NCI-H748 treated with DMSO at 0.1 percent for 48 hours (cell line): ENCODE data around the gene PDE5A.
"Not testable (repeated sequence)": the region's sequence is repeated elsewhere in the genome, so short reads cannot be mapped to it uniquely, and the experiment has no call there.

Experiments
- DNase-seq: peaks from one replicate; lab custom pipeline; 2025; lab: John Stamatoyannopoulos, UW

Gene PDE5A

DNA sequence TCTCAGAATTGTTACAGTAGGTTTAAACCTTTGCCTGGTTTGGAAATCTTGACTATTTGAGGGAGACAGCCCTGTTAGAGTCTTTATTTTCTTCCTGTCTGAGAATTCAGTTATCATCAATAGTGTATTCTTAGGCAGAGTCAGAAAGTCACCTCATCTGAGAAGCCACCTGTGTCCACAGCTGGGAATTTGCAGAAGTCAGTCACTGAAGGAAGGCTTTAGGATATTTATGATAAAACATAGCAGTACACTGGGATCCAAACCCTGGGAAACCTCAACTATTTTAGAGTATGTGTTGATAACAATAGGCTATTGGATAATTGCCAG, 157.9 kb downstream of the PDE5A start:
- not testable (repeated sequence) for DNase-seq

DNA sequence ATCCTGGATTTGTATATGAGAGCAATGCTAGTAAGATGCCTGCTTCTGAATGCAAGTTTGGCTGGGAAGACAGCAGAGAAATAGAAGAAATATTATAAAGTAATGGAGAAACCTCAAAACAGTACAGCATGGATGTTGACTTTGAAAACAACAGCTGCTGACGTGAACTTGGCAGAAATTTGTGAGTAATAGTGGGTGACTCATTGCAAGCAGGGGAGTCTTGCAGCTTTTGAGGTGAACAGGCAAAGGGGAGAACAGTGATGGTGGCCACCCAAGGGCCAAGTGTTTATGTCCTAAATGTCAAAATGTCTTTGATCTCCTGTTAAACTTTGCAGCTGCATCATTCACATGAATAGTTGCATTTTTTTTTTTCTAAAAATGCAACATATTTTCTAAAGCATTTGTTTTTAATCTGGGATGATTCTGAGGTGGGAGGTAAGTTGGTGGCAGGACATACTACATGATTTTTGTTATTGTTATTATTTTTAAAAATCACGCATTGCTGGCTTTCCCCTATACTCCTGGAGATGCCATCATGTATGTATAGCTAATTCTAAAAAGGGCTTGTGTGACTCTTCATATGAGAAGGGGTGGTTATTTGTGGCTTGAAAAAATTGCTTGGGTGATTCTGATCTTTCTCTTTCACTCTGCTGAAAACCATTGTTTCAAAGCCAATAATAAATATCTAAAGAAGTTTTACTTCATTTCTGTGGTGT, 158.4 kb downstream of the PDE5A start:
- DNase-seq = not testable (repeated sequence)

DNA sequence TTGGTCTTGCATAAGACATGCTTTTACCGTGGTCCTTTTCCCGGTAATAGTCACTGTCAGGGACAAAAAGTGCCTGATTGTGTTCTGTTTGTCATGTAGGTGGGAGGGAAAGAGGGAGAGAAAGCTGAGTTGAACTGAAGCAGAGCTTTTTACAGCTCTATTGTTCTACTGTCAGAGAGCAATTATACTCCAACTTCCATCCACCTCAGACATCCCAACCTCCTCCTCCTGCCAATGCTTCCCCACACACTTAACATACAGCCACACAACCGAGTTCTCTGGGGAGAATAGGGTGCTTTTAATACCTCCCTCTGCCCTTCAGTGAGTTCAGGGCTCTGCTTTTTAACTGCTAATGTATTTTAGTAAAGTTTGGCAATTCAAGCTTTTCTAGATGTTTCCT, 159.6 kb downstream of the PDE5A start:
- DNase-seq = not testable (repeated sequence)

DNA sequence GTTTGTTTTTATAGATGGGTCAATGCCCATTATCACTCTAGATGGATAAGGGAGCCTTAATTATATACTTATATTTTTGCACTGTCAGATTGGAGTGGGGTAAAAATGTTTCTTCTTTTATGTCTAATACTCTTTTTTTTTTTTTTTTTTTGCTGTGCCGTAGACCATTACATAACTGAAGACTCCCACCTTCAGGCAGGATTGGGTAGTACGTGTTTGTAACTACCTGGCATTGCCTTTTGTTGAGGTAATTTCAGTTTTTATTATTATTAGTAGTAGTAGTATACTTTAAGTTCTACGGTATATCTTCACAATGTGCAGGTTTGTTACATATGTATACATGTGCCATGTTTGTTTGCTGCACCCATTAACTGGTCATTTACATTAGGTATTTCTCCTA, 165.9 kb downstream of the PDE5A start:
- not testable (repeated sequence) for DNase-seq

DNA sequence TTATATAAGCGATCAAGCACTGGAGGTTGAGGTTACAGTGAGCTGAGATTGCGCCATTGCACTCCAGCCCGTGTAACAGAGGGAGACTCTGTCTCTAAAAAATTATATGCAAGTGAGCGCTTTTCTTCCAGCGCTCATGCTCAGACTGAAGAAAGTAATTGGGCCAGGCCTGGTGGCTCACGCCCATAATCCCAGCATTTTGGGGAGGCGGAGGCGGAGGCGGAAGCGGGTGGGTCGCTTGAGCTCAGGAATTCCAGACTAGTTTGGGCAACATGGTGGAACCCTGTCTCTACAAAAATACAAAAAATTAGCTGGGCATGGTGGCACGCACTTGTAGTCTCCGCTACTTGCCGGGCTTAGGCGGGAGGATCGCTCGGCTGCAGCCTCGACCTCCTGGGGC, 172.9 kb downstream of the PDE5A start:
- DNase-seq = not testable (repeated sequence)

DNA sequence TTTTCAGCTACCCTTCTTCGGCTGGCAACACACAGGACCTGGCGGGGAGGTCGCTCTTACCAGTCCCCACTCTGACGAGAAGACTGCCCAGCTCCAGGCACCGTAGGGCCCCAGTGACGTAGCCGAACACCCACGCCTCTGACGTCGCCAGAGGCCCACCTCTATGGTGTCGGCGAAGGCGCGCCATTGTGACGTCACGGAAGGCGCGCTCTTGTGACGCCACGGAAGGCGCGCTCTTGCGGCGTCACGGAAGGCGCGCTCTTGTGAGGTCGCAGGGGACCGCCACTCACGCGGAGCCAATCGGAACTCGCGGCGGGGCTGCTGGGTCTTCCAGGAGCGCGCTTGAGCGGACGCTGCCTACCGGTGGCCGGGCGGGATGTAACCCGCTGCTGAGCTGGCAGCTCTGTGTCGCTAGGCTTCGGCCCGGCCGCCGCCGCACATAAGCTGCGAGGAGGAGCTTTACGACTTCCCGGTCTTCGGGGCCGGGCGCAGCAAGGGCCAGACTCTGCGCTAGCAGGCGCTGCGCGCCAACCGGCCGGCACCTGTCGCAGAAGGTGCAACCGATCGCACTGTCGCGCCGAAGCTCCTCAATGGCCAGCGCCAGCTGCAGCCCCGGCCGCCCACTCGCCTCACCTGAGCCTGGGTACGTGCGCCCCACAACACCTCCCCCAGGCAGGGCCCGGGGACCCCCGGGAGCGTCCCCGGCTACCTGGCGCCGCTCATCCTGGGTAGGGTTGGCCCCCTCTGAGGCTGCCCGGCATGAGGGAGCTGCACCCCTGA, 173.9 kb downstream of the PDE5A start:
- DNase-seq = peak; percentile 53

DNA sequence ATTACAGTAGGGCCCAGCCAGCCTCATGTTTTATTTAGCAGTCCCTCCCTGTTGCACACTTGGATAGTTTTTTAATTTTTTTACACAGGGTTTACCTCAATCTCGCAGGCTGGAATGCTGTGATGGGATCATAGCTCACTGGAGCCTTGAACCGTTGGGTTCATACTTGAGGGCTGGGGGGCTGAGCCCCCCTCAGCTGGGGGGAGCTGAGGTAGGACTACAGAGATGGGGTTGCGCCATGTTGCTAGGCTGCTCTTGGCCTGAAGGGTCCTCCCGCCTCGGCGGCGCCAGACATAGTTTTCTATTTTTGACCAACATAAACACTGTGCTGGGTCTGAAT, 174.5 kb downstream of the PDE5A start:
- not testable (repeated sequence) for DNase-seq

DNA sequence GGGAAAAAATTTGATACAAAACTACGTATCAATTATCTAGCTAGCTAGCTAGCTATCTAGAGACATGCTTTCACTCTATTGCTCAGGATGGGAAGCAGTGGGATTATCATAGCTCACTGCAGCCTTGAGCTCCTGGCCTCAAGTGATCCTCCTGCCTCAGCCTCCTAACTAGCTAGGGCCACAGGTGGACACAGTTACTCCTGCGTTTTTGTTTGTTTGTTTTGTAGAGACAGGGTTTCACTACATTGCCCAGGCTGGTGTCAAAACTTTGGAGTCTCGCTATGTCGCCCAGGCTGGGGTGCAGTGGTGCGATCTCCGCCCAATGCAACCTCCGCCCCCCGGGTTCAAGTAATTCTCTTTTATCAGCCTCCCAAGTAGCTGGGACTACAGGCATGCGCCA, 175.3 kb downstream of the PDE5A start:
- not testable (repeated sequence) for DNase-seq

DNA sequence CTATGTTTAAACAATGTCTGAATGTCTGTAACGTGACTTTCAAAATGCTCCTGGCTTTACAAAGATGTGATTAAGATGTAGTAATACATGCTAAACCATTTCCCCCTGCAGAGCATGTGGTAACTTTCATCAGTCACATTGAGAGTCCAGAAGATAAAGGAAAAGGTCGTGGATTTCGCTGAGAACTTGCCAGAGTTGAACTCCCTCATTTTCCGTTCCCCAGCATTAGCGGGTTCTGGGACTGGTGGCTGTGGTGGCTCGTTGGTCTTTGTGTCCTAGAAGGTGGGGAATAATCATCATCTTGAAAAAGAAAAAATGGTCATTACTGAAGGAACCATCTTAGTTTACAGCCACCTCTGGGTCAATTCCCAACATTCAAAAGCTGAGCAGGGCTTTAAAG, 178.8 kb downstream of the PDE5A start:
- DNase-seq = not testable (repeated sequence)
